Activated T-helper 2 cell treated with anti-CD3 and anti-CD28 coated beads, Interferon-gamma antibody, Interleukin-2, Interleukin-4, amounts not matched to agents 10 μg/mL and 5 μg/mL and 100 μg/mL, durations not matched to agents 14 hours and 24 hours and 36 hours (primary cell): ENCODE measurements around the gene PIANP. TPM values are rescaled to one million over a fixed set of nuclear protein-coding genes. Genes with fewer than 3 reads are reported as not detected.

Experiments
- DNase-seq: peaks from one replicate; pipeline ENCODE4 v3.0.0; 2021; ENCODE audit warnings: low spot score
- H3K27ac Mint-ChIP-seq: one replicate; pipeline ENCODE4 v1.8.0; 2021; ENCODE audit warnings: mixed read lengths
- H3K27me3 Mint-ChIP-seq: one replicate; pipeline ENCODE4 v1.8.0; 2021; ENCODE audit warnings: low read depth, mixed read lengths
- H3K36me3 Mint-ChIP-seq: one replicate; pipeline ENCODE4 v1.8.0; 2021; ENCODE audit warnings: low read depth, mixed read lengths
- H3K4me1 Mint-ChIP-seq: one replicate; pipeline ENCODE4 v1.8.0; 2021; ENCODE audit warnings: low read depth, mixed read lengths
- H3K4me3 Mint-ChIP-seq: one replicate; pipeline ENCODE4 v1.8.0; 2021; ENCODE audit warnings: low read depth, mild to moderate bottlenecking, moderate library complexity, mixed read lengths
- H3K9me3 Mint-ChIP-seq: one replicate; pipeline ENCODE4 v1.8.0; 2021; ENCODE audit warnings: mixed read lengths
- intact Hi-C: fragments of 100-400 bp; cut with micrococcal nuclease; formaldehyde crosslinking; loops from one replicate; pipeline ENCODE4 v1.15.1; 2023
- total RNA-seq: library from RNA; stranded (reverse); gene quantifications from 2 replicates; pipeline ENCODE4 v1.2.3, GENCODE V29; 2022

The PIANP gene
- total RNA-seq, 1 donor from 2014 or later: not detected

DNA sequence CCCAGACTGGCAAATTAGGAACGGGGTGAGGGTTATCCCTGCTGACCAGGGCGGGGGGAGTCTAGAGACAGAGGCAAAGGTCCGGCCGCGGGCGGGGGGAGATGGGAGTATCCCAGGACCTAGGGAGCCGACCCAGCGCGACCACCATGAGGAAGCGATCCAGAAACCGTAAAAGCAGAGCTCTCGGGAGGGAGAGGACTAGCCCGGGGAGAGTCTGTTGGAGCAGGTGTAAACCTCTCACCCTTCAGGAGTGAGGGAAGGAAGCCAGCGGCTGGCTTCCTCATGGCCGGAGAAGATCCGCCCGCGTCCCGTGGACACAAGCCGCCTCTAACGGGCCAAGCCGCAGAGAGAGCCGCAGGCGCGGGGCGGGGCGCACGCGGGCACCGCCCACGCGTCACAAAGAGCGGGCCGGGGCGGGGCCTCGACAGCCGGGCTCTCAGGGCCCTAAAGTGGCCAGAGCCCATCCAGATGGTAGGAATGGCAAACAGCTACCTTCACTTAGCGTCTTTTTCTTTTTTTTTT lies 53.5 kb downstream of the PIANP start, which contains the start of gene ACRBP:
Gene ACRBP (minus strand): TSS at position 350 of the 522 bp plus-strand sequence. CDS start 66 bp downstream, at position 284.
- H3K27ac Mint-ChIP-seq: peak within 1 kb of the TSS; percentile 36
- no peaks in the 10 kb centered on the region for H3K4me1 Mint-ChIP-seq
- peaks cover 22% of the 10 kb centered on the region for H3K9me3 Mint-ChIP-seq
- peak within 1 kb of the TSS; percentile 52 for H3K4me3 Mint-ChIP-seq
- intact Hi-C loops: no loop called here
- peaks cover 6% of the 10 kb centered on the region for H3K27me3 Mint-ChIP-seq
- peaks cover 50% of the 10 kb centered on the region for H3K36me3 Mint-ChIP-seq
- DNase-seq: peak; percentile 20

DNA sequence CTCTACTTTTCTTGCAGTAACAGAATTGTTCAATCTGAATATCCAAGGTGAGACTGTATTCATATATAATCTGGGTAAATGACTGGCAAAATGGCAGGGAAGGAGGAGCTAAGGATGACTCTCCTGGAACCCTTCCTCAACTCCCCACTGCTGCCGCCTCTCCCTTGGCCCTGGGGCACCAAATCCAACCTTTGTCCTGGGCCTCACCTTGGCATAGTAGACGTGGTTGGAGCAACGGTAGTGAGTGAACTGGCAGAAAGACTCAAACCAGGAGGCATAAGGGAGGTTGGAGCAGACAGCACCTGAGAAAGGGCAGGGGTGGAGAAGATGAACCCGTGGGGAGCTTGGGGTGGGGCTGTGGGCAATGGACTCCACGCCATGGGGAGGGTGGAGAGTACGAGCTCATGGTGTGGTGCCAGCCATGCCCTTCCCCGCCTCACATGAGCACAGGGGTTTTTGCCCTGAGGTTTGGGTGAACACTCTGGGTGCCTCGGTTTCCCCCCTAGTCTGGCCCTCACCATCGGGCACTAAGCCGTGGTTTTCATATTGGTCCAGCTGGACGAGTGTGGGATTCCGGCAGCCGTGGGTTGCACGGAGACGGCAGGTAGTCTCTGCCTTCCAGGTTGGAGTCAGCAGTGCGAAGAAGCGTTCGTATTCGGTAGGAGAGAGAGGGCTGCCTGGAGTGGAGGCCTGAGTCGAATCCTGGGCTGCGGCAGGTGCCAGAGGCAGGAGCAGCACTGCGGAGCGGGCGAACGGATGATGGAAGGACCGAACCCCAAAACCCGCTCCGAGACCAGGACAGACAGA lies 54.1 kb downstream of the PIANP start:
- Mint-ChIP-seq H3K27ac (peak overlapping the region; percentile 36), H3K36me3 (peaks cover 45% of the 10 kb centered on the region)
- intact Hi-C loops: no loop called here

DNA sequence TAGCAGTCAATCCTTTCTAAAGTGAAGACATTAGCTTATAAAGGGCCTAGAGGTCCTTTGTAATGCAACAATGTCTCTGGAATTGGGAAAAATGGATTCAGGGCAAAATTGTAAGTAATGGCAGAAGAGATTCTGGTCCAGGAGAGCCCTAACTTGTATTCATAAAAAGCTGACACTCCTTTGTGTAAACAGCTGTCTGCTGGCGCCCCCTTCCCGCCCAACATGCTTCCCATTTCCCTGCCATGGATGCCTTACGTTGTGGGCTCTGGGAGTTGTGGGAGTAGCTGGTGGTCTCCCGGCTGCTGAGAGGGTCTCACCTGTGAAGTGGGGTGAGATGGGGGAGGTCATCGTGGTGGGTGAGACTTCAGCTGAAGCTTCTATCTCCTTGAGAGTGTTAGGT lies 55.7 kb downstream of the PIANP start:
- Mint-ChIP-seq H3K4me1 (peaks cover 3% of the 10 kb centered on the region), H3K27me3 (peaks cover 12% of the 10 kb centered on the region), H3K4me3 (no peak overlapping the region), H3K9me3 (peaks cover 22% of the 10 kb centered on the region), H3K36me3 (peaks cover 32% of the 10 kb centered on the region), H3K27ac (no peak overlapping the region)
- intact Hi-C loops: no loop called here
- no peak for DNase-seq

More for the DNA sequence above, 54.1 kb downstream of the PIANP start:
- peaks cover 10% of the 10 kb centered on the region for H3K27me3 Mint-ChIP-seq
- H3K9me3 Mint-ChIP-seq: peaks cover 22% of the 10 kb centered on the region
- DNase-seq: no peak
- H3K4me3 Mint-ChIP-seq: peak overlapping the region; percentile 52
- no peaks in the 10 kb centered on the region for H3K4me1 Mint-ChIP-seq

DNA sequence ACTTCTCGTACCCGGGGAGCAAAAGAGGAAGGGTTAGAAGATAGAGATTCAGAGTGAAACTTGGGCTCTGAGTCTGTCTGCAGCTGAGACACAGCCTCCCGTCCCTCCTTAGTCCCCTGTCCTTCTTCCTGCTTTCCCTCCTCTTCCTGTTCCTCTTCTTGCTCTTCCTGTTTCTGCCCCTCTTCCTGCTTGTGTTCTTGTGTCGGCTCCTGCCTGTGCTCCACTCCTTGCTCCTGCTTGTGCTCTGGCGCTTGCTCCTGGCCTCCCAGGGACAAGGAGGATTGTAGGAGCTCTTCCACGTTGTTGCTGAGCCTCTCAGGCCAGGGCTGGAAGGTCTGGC lies 56.4 kb downstream of the PIANP start:
- H3K27me3 Mint-ChIP-seq: peaks cover 12% of the 10 kb centered on the region
- peaks cover 32% of the 10 kb centered on the region for H3K36me3 Mint-ChIP-seq
- H3K9me3 Mint-ChIP-seq: peaks cover 22% of the 10 kb centered on the region
- H3K4me3 Mint-ChIP-seq: no peak overlapping the region
- H3K4me1 Mint-ChIP-seq: peaks cover 3% of the 10 kb centered on the region
- intact Hi-C loops: no loop called here
- no peak for DNase-seq
- no peak overlapping the region for H3K27ac Mint-ChIP-seq

Other genes with a start within 250 kb of the PIANP start
- gene TAPBPL, start 248.8 kb downstream of the PIANP start, total RNA-seq: 30.9 and 37.4 TPM in 2 replicates
- 38.7 and 40.7 TPM in 2 replicates for gene VAMP1, start 230.1 kb downstream of the PIANP start, total RNA-seq
- gene MRPL51, start 207.6 kb downstream of the PIANP start, total RNA-seq: 262 and 283 TPM in 2 replicates
- gene NCAPD2, start 206.7 kb downstream of the PIANP start, total RNA-seq: 114 and 120 TPM in 2 replicates
- 4,713 and 4,805 TPM in 2 replicates for gene GAPDH, start 166.3 kb downstream of the PIANP start, total RNA-seq
- gene IFFO1, start 144.8 kb downstream of the PIANP start, total RNA-seq: 15.5 and 16.6 TPM in 2 replicates
- gene NOP2, start 132.5 kb downstream of the PIANP start, total RNA-seq: 146 and 157 TPM in 2 replicates
- gene CHD4, start 93.4 kb downstream of the PIANP start, total RNA-seq: 343 and 351 TPM in 2 replicates
- gene LPAR5, start 64.9 kb downstream of the PIANP start, total RNA-seq: 3.6 and 4.1 TPM in 2 replicates
- 1.2 and 1.5 TPM in 2 replicates for gene ACRBP, start 53.4 kb downstream of the PIANP start, total RNA-seq
- 18.5 and 19.1 TPM in 2 replicates for gene ING4, start 37.7 kb downstream of the PIANP start, total RNA-seq
- 73.7 and 75.4 TPM in 2 replicates for gene ZNF384, start 11.4 kb downstream of the PIANP start, total RNA-seq
- 33.0 and 35.6 TPM in 2 replicates for gene COPS7A, start 23.2 kb upstream of the PIANP start, total RNA-seq
- 162 and 172 TPM in 2 replicates for gene MLF2, start 52.3 kb upstream of the PIANP start, total RNA-seq
- gene PTMS, start 65.5 kb upstream of the PIANP start, total RNA-seq: 235 and 262 TPM in 2 replicates
- gene LAG3, start 71.7 kb upstream of the PIANP start, total RNA-seq: 215 and 223 TPM in 2 replicates
- 354 and 368 TPM in 2 replicates for gene CD4, start 88.7 kb upstream of the PIANP start, total RNA-seq
- 0.11 and 0.30 TPM in 2 replicates for gene GPR162, start 121.0 kb upstream of the PIANP start, total RNA-seq
- 5.2 and 5.3 TPM in 2 replicates for gene P3H3, start 127.6 kb upstream of the PIANP start, total RNA-seq
- 1.2 and 1.3 TPM in 2 replicates for gene GNB3, start 140.1 kb upstream of the PIANP start, total RNA-seq
- 41.6 and 42.1 TPM in 2 replicates for gene CDCA3, start 150.5 kb upstream of the PIANP start, total RNA-seq
- gene USP5, start 151.3 kb upstream of the PIANP start, total RNA-seq: 133 and 134 TPM in 2 replicates
- 1,708 and 1,711 TPM in 2 replicates for gene TPI1, start 166.7 kb upstream of the PIANP start, total RNA-seq
- 3.7 and 4.1 TPM in 2 replicates for gene SPSB2, start 172.5 kb upstream of the PIANP start, total RNA-seq
- gene LRRC23, start 204.0 kb upstream of the PIANP start, total RNA-seq: 4.7 and 6.6 TPM in 2 replicates
- 230 and 235 TPM in 2 replicates for gene ENO2, start 213.8 kb upstream of the PIANP start, total RNA-seq
- 66.8 and 70.5 TPM in 2 replicates for gene ATN1, start 227.1 kb upstream of the PIANP start, total RNA-seq
- not detected in 2 replicates for gene RNU7-1, start 243.0 kb upstream of the PIANP start, total RNA-seq
- gene C12orf57, start 243.2 kb upstream of the PIANP start, total RNA-seq: 158 and 173 TPM in 2 replicates